A549 (cell line): Measurements from ENCODE around the gene SH2B2. TPM values are rescaled to one million over a fixed set of nuclear protein-coding genes. Genes with fewer than 3 reads are reported as not detected.

Source experiments
- ATAC-seq, 2 experiments: fragments of 200-7000 bp in 1 of 2; fragments of >200 bp in 1 of 2; cut with Nextera tagmentation in 1 of 2; cut with Tn5 transposase in 1 of 2; 3 replicates each; pipeline versions ENCODE4 v1.8.0 to v1.9.1; 2018 to 2020; ENCODE audit warnings: mild to moderate bottlenecking in 1 of 2, moderate library complexity in 1 of 2
- CTCF ChIA-PET: fragments of 300-600 bp; sonication (Branson Sonifier 250); formaldehyde crosslinking; extraction: SDS; loops from one replicate; lab custom pipeline; 2021; ENCODE audit warnings: antibody characterized with exemption, inconsistent platforms; lab: Yijun Ruan, JAX
- POLR2A ChIA-PET: fragments of 350-600 bp; formaldehyde crosslinking; extraction: SDS; loops from one replicate; lab custom pipeline; 2021; ENCODE audit warnings: antibody characterized with exemption, inconsistent platforms; lab: Yijun Ruan, JAX
- DNase-seq, 2 experiments: peaks; one replicate each; pipeline versions ENCODE4 v3.0.0 to v3.0.0-alpha.2; 2011 to 2016; ENCODE audit warnings: low read depth in 1 of 2, low spot score in 1 of 2
- FAIRE-seq: peaks from 2 replicates; lab custom pipeline; 2011; peaks lifted over from hg19 to GRCh38; lab: Jason Lieb, UNC
- H3K27ac ChIP-seq, 2 experiments: fragments of >200 bp; sonication (Bioruptor Twin); formaldehyde crosslinking; 3 replicates each; pipeline ENCODE4 v1.5.1; 2016 to 2017
- H3K4me1 ChIP-seq: fragments of >200 bp; sonication (Bioruptor Twin); formaldehyde crosslinking; 3 replicates; pipeline ENCODE4 v1.6.1; 2016
- H3K4me2 ChIP-seq: fragments of >200 bp; sonication (Bioruptor Twin); formaldehyde crosslinking; 3 replicates; pipeline ENCODE4 v1.6.1; 2016
- H3K4me3 ChIP-seq: fragments of >200 bp; sonication (Bioruptor Twin); formaldehyde crosslinking; 3 replicates; pipeline ENCODE4 v1.5.1; 2016
- H3K9me3 ChIP-seq: fragments of >200 bp; sonication (Bioruptor Twin); formaldehyde crosslinking; 3 replicates; pipeline ENCODE4 v1.6.1; 2016
- ATOH8 ChIP-seq: fragments of 250-450 bp; sonication (Bioruptor Pico); IDR thresholded peaks from 2 replicates; pipeline ENCODE4 v1.5.0; 2020; ENCODE audit warnings: low read depth, mild to moderate bottlenecking, moderate library complexity
- BCL3 ChIP-seq: fragments of >200 bp; sonication (Bioruptor Twin); formaldehyde crosslinking; IDR thresholded peaks from 3 replicates; pipeline ENCODE4 v1.6.1; 2016
- BHLHE40 ChIP-seq: IDR thresholded peaks from 2 replicates; pipeline ENCODE4 v1.6.1; 2012; ENCODE audit warnings: low read depth, low read length, inconsistent platforms
- CBX2 ChIP-seq: fragments of 200-600 bp; sonication (generic); IDR thresholded peaks from 2 replicates; pipeline ENCODE4 v1.6.1; 2016; ENCODE audit warnings: low read depth, mild to moderate bottlenecking, borderline replicate concordance
- CBX8 ChIP-seq: fragments of 200-600 bp; sonication (generic); IDR thresholded peaks from 2 replicates; pipeline ENCODE4 v1.6.1; 2016
- CEBPB ChIP-seq, 2 experiments: fragments of >200 bp in 1 of 2; sonication (Bioruptor Twin) in 1 of 2; formaldehyde crosslinking in 1 of 2; IDR thresholded peaks; 2 replicates each; pipeline ENCODE4 v1.6.1; 2012 to 2016
- CHD4 ChIP-seq: fragments of 200-600 bp; sonication (generic); IDR thresholded peaks from 2 replicates; pipeline ENCODE4 v1.6.1; 2016; ENCODE audit warnings: antibody characterized with exemption, mild to moderate bottlenecking, borderline replicate concordance
- CTCF ChIP-seq: fragments of >200 bp; sonication (Bioruptor Twin); formaldehyde crosslinking; IDR thresholded peaks from 3 replicates; pipeline ENCODE4 v1.5.1; 2016
- E2F6 ChIP-seq: IDR thresholded peaks from 2 replicates; pipeline ENCODE4 v1.6.1; 2012; ENCODE audit warnings: low read depth, borderline replicate concordance
- EHMT2 ChIP-seq: fragments of 200-600 bp; sonication (generic); IDR thresholded peaks from 2 replicates; pipeline ENCODE4 v1.6.1; 2016; ENCODE audit warnings: antibody characterized with exemption, low read depth, mild to moderate bottlenecking, moderate library complexity
- ELK1 ChIP-seq: fragments of 150-350 bp; IDR thresholded peaks from 2 replicates; pipeline ENCODE4 v1.6.1; 2014; ENCODE audit warnings: low read depth, mild to moderate bottlenecking, low read length
- FOSB ChIP-seq: fragments of 250-450 bp; sonication (Bioruptor Pico); IDR thresholded peaks from 2 replicates; pipeline ENCODE4 v1.5.0; 2020; ENCODE audit warnings: mild to moderate bottlenecking, moderate library complexity
- HDAC2 ChIP-seq: fragments of 200-600 bp; sonication (generic); IDR thresholded peaks from 2 replicates; pipeline ENCODE4 v1.6.1; 2016
- HMGXB4 ChIP-seq: fragments of 250-450 bp; sonication (Bioruptor Pico); IDR thresholded peaks from 2 replicates; pipeline ENCODE4 v1.5.0; 2021; ENCODE audit warnings: mild to moderate bottlenecking, moderate library complexity, borderline replicate concordance
- HOXA7 ChIP-seq: fragments of 250-450 bp; sonication (Bioruptor Pico); IDR thresholded peaks from 2 replicates; pipeline ENCODE4 v1.5.0; 2020; ENCODE audit warnings: mild to moderate bottlenecking, moderate library complexity
- HOXB13 ChIP-seq: fragments of 250-450 bp; sonication (Bioruptor Pico); IDR thresholded peaks from 2 replicates; pipeline ENCODE4 v1.5.0; 2020; ENCODE audit warnings: low read depth, mild to moderate bottlenecking, moderate library complexity
- JUN ChIP-seq, 2 experiments: fragments of >200 bp; sonication (Bioruptor Twin); formaldehyde crosslinking; IDR thresholded peaks; 2 replicates in 1 of 2; 3 replicates in 1 of 2; pipeline ENCODE4 v1.6.1; 2016 to 2017
- JUNB ChIP-seq: fragments of >200 bp; sonication (Bioruptor Twin); formaldehyde crosslinking; IDR thresholded peaks from 2 replicates; pipeline ENCODE4 v1.6.1; 2016
- KDM5A ChIP-seq: fragments of 200-600 bp; sonication (generic); IDR thresholded peaks from 2 replicates; pipeline ENCODE4 v1.6.1; 2016; ENCODE audit warnings: antibody characterized with exemption, mild to moderate bottlenecking
- MAX ChIP-seq: IDR thresholded peaks from 2 replicates; pipeline ENCODE4 v1.6.1; 2012
- PHF8 ChIP-seq: fragments of 200-600 bp; sonication (generic); IDR thresholded peaks from 2 replicates; pipeline ENCODE4 v1.6.1; 2016; ENCODE audit warnings: low read depth, mild to moderate bottlenecking, antibody characterized with exemption, moderate library complexity, borderline replicate concordance
- POLR2A ChIP-seq: IDR thresholded peaks from 2 replicates; pipeline ENCODE4 v1.6.1; 2012; ENCODE audit warnings: mild to moderate bottlenecking, low read length
- POLR2AphosphoS2 ChIP-seq: conservative IDR thresholded peaks from 2 replicates; pipeline ENCODE4 v1.6.1; 2012; ENCODE audit warnings: low read length, improper control_type of control experiment, inconsistent platforms
- RCOR1 ChIP-seq: fragments of 150-350 bp; IDR thresholded peaks from 2 replicates; pipeline ENCODE4 v1.6.1; 2014; ENCODE audit warnings: antibody characterized with exemption, low read length, low read depth
- RFX5 ChIP-seq: fragments of 450-650 bp; IDR thresholded peaks from 2 replicates; pipeline ENCODE4 v1.7.1; 2014; ENCODE audit warnings: antibody characterized with exemption, mild to moderate bottlenecking, moderate library complexity
- RNF2 ChIP-seq: fragments of 200-600 bp; sonication (generic); IDR thresholded peaks from 2 replicates; pipeline ENCODE4 v1.6.1; 2016; ENCODE audit warnings: low read depth, mild to moderate bottlenecking, antibody characterized with exemption, moderate library complexity, borderline replicate concordance
- SREBF2 ChIP-seq: fragments of 450-650 bp; IDR thresholded peaks from 2 replicates; pipeline ENCODE4 v1.6.1; 2014; ENCODE audit warnings: mild to moderate bottlenecking, moderate library complexity
- TFCP2L1 ChIP-seq: fragments of 250-450 bp; sonication (Bioruptor Pico); IDR thresholded peaks from 2 replicates; pipeline ENCODE4 v1.5.0; 2021; ENCODE audit warnings: mild to moderate bottlenecking
- USF2 ChIP-seq: fragments of 450-650 bp; IDR thresholded peaks from 2 replicates; pipeline ENCODE4 v1.6.1; 2014; ENCODE audit warnings: antibody characterized with exemption
- ZSCAN20 ChIP-seq: fragments of 250-450 bp; sonication (Bioruptor Pico); IDR thresholded peaks from 2 replicates; pipeline ENCODE4 v1.8.0; 2022; ENCODE audit warnings: mild to moderate bottlenecking, moderate library complexity
- WGBS: methylation state at CpG from one replicate; pipeline ENCODE4 v1.1.6; 2017; ENCODE audit errors: missing lambda C conversion rate; 5-methylcytosine and 5-hydroxymethylcytosine counted together
- polyA minus RNA-seq: library from RNA; depleted of rRNA, polyadenylated mRNA; stranded (reverse); fragments of >200 nt; gene quantifications from 2 replicates; pipeline ENCODE4 v1.2.3, GENCODE V29; 2011; rRNA and poly(A)+ RNA removed
- polyA plus RNA-seq, 4 experiments: library from polyadenylated mRNA; depleted of rRNA in 3 of 4; stranded (reverse); fragments of >200 nt; fragmentation: RNase III in 1 of 4; extraction: RNeasy Plus Mini Kit Qiagen cat#74134 plus additional on column Dnase treatment in 1 of 4; gene quantifications; 2 replicates in 3 of 4; 3 replicates in 1 of 4; pipeline ENCODE4 v1.2.3, GENCODE V29; 2011 to 2017

SH2B2 gene
- polyA plus RNA-seq (2011; rRNA removed) (1.1 and 1.6 TPM in 2 replicates), polyA plus RNA-seq (2017; fragmentation: RNase III; extraction: RNeasy Plus Mini Kit Qiagen cat#74134 plus additional on column Dnase treatment) (1.8 to 2.3 TPM (median 2.2 TPM) in 3 replicates), polyA minus RNA-seq (0.83 and 1.5 TPM in 2 replicates)
- polyA plus RNA-seq (2012; cell fraction: cytosol; rRNA removed), result 3.6 and 4.8 TPM in 2 replicates
- polyA plus RNA-seq (2012; cell fraction: nucleus; rRNA removed), result 9.6 and 12.4 TPM in 2 replicates

- peak in 1 of 2 experiments; percentile 54 for DNase-seq
- no peak for FAIRE-seq
- Histone ChIP-seq H3K4me3 (peak within 1 kb of the TSS; percentile 76), H3K27ac (peak within 1 kb of the TSS; percentile 83 to 93), H3K9me3 (no peaks in the 10 kb centered on the region), H3K4me1 (peaks cover 18% of the 10 kb centered on the region), H3K4me2 (peak within 1 kb of the TSS; percentile 97)
- ChIA-PET CTCF (interaction anchor here (1.2 kb wide), 1 partner anchor 103 kb away, joined by 6 read pairs; no protein-coding TSS in a partner anchor), POLR2A (interaction anchor here (0.8 kb wide), 1 partner anchor 13 kb away, joined by 3 read pairs; no protein-coding TSS in a partner anchor)
- no CpG with 5 or more reads among the region's 116 CpGs for WGBS
- ATAC-seq, result peak; percentile 56 to 70
- no peak for TF ChIP-seq EHMT2
- TF ChIP-seq RFX5, result no peak
- no peak for TF ChIP-seq HDAC2
- no peak for TF ChIP-seq FOSB
- TF ChIP-seq ELK1, result no peak
- TF ChIP-seq CBX2, result no peak
- no peak for TF ChIP-seq RCOR1
- peak; percentile 87 for TF ChIP-seq MAX
- peak; percentile 83 to 93 for TF ChIP-seq CEBPB (IDR thresholded peaks at IDR 0.05)
- TF ChIP-seq HMGXB4 (CRISPR knock-in tag), result no peak
- TF ChIP-seq SREBF2, result no peak
- no peak for TF ChIP-seq CTCF
- TF ChIP-seq CBX8, result no peak
- no peak for TF ChIP-seq HOXA7 (CRISPR knock-in tag)
- peak; percentile 84 for TF ChIP-seq E2F6
- peak; percentile 64; the same call in 1 of the 2 replicates for TF ChIP-seq RNF2
- no peak for TF ChIP-seq JUNB
- no peak for TF ChIP-seq CHD4
- TF ChIP-seq POLR2A, result peak; percentile 64
- TF ChIP-seq JUN (IDR thresholded peaks at IDR 0.05), result peak in 1 of 2 experiments; percentile 58; a peak in 1 of 5 replicates
- no peak for TF ChIP-seq TFCP2L1
- no peak for TF ChIP-seq BHLHE40
- TF ChIP-seq BCL3, result 0 out of 3 replicates have a peak, but pooled peaks have one; percentile 44
- no peak for TF ChIP-seq USF2
- no peak for TF ChIP-seq ATOH8 (CRISPR knock-in tag)
- TF ChIP-seq HOXB13 (CRISPR knock-in tag), result no peak
- TF ChIP-seq POLR2AphosphoS2, result no peak
- no peak for TF ChIP-seq ZSCAN20 (CRISPR knock-in tag)
- TF ChIP-seq PHF8, result peak; percentile 44; the same call in 1 of the 2 replicates
- TF ChIP-seq KDM5A, result no peak
These were observed at the start of gene SH2B2 for GRCh38 chr7:102286237-102287110. TSS of gene SH2B2 (plus strand) at chr7:102286868. CDS start at chr7:102300551, 13,683 bp downstream.
